ENCODE results near the gene NR6A1. TPM values are rescaled to one million over a fixed set of nuclear protein-coding genes. Genes with fewer than 3 reads are reported as not detected.

NR6A1 gene
- total and polyA plus RNA-seq, 2 of the 8 experiments (the other 6 are each of a cell fraction or from before 2014, with no cell fraction given), result 93.2 to 237 TPM

DNA sequence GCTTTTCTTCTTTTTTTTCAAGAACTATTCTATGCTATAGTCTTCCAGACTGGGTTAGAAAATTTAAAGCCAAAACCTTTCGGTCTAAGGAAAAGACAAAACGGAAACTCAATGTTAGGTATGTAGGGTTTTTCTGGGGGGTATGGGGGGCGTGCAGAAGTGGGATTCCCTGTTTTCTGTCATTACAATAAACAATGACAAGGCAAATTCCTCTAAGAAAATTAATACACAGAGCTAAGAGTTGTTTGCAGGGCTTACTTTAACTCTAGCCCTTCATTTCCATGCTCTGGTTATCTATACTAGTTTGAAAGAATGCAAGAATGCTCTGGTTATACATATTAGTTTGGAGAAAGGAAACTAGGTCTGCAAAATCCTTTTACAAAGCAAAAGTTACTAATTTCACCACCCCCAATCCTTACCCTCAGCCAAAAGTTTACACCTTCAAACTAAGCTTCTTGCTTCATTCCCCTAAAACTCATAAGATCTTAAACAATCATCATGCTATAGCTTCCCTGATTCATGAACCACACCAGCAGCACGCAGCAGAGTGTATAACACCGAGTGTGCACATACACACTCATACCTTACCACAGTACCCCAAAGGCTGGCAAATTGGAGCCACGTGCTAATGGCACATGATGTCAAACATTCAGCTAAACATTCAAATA lies 174.8 kb downstream of the NR6A1 start (continued):
- TF ChIP-seq, protein P1, sequence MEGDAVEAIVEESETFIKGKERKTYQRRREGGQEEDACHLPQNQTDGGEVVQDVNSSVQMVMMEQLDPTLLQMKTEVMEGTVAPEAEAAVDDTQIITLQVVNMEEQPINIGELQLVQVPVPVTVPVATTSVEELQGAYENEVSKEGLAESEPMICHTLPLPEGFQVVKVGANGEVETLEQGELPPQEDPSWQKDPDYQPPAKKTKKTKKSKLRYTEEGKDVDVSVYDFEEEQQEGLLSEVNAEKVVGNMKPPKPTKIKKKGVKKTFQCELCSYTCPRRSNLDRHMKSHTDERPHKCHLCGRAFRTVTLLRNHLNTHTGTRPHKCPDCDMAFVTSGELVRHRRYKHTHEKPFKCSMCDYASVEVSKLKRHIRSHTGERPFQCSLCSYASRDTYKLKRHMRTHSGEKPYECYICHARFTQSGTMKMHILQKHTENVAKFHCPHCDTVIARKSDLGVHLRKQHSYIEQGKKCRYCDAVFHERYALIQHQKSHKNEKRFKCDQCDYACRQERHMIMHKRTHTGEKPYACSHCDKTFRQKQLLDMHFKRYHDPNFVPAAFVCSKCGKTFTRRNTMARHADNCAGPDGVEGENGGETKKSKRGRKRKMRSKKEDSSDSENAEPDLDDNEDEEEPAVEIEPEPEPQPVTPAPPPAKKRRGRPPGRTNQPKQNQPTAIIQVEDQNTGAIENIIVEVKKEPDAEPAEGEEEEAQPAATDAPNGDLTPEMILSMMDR (IDR thresholded peaks at IDR 0.05; ENCODE audit: control extremely low read depth in 1 of 3, insufficient read depth in 1 of 3, low read depth in 1 of 3, low read length in 3 of 3), result no peak
- TF ChIP-seq, protein P2, sequence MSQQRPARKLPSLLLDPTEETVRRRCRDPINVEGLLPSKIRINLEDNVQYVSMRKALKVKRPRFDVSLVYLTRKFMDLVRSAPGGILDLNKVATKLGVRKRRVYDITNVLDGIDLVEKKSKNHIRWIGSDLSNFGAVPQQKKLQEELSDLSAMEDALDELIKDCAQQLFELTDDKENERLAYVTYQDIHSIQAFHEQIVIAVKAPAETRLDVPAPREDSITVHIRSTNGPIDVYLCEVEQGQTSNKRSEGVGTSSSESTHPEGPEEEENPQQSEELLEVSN (IDR thresholded peaks at IDR 0.05), result no peak
- TF ChIP-seq, protein P3, sequence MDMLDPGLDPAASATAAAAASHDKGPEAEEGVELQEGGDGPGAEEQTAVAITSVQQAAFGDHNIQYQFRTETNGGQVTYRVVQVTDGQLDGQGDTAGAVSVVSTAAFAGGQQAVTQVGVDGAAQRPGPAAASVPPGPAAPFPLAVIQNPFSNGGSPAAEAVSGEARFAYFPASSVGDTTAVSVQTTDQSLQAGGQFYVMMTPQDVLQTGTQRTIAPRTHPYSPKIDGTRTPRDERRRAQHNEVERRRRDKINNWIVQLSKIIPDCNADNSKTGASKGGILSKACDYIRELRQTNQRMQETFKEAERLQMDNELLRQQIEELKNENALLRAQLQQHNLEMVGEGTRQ (IDR thresholded peaks at IDR 0.05; ENCODE audit: low read length), result no peak

Data from H1 (cell line).